Fibroblast of gingiva (primary cell): Measurements from ENCODE around the gene CTSA.

Experiments
- DNase-seq: peaks from one replicate; pipeline ENCODE4 v3.0.0-alpha.2; 2011; ENCODE audit warnings: low read depth

The CTSA gene

GRCh38 chr20:45890985-45891983 is at the start of gene CTSA, which contains the start of gene NEURL2:
Gene CTSA, plus strand, starts transcription at chr20:45891335. Its CDS starts 234 bp downstream, at chr20:45891569.
Gene NEURL2, minus strand, starts transcription at chr20:45891208. Its CDS starts 217 bp downstream, at chr20:45890991.
- peak; percentile 94 for DNase-seq

DNA sequence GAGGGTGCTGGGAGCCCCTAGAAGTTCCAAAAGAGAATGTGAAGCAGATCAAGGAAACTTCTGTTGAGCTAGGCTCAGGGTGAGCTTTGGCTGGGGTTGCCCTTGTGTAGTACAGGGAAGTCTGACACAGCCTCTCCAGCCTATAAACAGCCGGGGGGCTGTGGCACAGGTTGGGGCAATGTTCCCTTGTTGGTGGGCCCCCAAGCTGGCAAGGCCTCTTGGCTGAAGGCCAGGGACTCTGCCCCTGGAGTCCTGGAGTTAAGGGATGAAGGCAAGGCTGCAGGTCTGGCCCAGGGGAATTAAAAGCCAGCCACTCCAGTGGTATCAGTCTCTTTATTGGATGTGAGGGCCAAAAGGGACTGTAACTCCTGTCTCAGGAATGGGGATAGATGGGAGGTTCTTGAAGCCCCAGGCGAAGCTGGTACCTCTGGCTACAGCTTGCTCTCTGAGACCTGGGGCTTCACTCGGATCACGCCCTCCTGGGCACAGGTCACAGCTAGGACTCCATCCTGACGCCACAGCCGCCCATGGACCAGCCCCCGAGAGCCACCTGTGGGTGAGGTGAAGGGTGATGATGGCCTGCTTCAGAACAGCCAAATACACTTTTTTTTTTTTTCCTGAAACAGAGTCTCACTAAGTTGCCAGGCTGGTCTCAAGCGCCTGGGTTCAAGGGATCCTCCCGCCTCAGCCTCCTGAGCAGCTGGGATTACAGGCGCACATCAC is 49.6 kb upstream of the CTSA start:
- DNase-seq = no peak

DNA sequence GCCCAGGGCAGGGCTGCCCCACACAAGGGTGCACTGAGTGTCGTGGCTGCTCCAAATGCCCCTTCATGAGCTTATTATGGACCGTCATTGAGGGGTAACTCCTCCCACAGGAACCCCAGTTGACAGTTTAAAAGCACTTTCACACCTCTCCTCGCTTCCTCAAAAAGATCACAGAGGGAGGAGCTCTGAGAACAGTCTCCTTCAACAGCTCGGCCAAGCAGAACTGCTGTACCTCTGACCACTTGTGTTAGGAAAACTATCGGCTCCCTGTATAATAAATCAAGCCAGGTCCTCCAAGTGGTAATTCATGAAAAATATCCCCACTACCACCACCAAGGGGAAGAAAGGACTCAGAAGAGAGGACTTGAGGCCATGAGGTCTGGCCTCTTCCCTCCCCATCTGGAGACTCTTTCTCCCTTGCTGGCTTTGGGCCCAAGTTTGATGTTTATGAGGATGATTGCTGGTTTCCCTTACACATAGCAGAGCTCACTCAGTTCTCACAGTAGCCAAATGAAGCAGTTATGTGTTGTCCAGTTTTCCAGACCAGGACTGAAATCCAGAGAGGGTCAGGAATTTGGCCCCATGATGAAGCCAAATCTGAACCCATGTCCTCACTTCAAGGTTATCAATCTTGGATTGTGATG is 48.8 kb upstream of the CTSA start:
- DNase-seq = peak; percentile 69

DNA sequence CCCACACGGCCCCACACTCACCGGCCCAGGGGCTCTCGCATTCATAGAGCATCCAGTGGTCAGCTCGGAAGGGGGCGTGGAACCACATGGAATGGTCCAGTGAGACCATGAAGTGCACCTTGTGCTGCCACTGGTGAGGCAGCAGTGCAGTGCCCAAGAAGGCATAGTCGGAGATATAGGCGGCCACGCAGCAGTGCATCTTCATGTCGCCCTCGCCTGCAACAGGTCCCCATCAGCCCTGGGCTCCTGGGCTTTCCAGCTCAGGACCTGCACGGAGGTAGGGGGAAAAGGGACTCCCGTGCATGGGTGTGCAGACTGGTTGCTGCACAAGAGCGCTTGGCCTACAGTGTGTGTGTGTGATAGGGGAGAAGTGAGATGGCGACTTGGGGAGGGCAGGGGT is 47.6 kb upstream of the CTSA start:
- no peak for DNase-seq

GRCh38 chr20:45845452-45845851 is 45.7 kb upstream of the CTSA start:
- no peak for DNase-seq

- DNase-seq = no peak
Observed at GRCh38 chr20:45848421-45848820, 42.7 kb upstream of the CTSA start.

GRCh38 chr20:45848969-45849582 is 42.1 kb upstream of the CTSA start:
- no peak for DNase-seq

GRCh38 chr20:45850238-45850637 is 40.9 kb upstream of the CTSA start:
- no peak for DNase-seq

GRCh38 chr20:45850926-45851325 is 40.2 kb upstream of the CTSA start:
- no peak for DNase-seq

DNA sequence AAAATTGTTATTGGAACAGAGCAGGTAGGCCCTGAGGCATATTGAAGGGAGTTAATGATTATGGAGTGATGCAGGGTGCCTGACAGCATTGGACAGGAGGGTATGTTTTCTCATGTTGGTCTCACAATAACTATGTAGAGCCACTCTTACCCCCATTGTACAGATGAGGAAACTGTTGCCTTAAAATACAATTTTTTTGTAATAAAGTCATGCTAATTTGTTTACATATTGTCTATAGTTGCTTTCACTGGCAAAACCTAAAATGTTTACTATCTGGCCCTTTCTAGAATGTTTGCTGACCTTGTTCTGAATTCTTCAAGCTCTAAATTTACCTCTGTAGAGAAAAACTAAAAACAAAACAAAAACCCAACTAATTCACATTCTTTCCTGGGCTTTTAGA is 39.6 kb upstream of the CTSA start:
- DNase-seq = no peak

- no peak for DNase-seq
Observed at GRCh38 chr20:45852326-45852725, 38.8 kb upstream of the CTSA start.

DNA sequence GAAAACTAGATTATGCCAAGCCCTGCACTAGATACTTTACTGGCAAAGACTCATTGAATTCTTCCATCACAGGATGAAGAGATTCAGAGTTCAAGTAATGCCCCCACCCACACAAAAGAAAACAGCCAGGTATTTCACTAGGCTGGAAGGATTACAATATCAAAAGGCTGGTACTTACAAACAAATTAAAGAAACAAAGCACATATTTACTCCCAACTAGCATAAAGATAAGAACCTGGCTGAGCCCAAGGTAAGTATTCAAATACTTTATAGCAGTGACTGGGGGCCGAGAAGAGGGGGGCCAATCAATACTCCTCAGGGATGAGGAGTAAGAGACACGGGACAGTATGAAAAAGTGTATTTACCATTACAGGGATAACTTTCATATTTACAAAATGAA is 37.7 kb upstream of the CTSA start:
- no peak for DNase-seq

- peak; percentile 100 for DNase-seq
Observed at GRCh38 chr20:45857114-45857881, 33.8 kb upstream of the CTSA start, which contains the start of the genes ACOT8 and ZSWIM3. Gene ACOT8, minus strand, starts transcription at chr20:45857392. Its CDS starts 77 bp downstream, at chr20:45857315. Gene ZSWIM3, plus strand, starts transcription at chr20:45857614. Its CDS starts 212 bp downstream, at chr20:45857826.

DNA sequence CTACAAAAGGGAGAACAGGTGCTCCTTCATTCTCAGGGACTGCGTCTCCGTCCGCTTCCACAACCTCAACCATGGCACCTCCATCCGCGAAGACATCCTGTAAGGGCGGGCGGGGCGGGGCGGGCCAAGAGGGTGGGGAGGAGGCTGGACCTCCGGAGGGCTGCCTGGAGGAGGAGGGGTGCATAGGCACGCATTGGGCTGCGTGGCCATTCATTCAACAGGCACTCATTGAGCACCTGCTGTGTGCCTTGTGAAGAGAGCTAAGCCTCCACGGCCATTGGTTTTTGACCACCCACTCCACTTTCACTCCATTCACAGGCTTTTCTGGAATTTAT is 33.3 kb upstream of the CTSA start:
- no peak for DNase-seq

DNA sequence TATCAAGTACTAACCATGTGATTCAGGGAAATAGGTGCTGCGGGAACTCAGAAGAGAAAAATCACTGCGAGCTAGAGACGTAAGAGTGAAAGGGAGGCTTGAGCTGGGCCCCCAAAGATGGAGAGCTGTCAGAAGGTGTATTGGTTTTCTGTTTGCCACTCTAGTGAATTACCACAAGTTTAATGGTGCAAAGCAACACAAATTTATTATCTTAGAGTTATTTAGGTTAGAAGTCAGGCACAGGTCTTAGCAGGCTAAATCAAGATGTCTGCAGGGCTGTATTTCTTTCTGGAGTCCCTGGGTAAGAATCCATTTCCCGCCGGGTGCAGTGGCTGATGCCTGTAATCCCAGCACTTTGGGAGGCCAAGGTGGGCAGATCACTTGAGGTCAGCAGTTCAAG is 31.2 kb upstream of the CTSA start:
- DNase-seq = no peak

- DNase-seq = no peak
Observed at GRCh38 chr20:45860560-45861220, 30.4 kb upstream of the CTSA start.

DNA sequence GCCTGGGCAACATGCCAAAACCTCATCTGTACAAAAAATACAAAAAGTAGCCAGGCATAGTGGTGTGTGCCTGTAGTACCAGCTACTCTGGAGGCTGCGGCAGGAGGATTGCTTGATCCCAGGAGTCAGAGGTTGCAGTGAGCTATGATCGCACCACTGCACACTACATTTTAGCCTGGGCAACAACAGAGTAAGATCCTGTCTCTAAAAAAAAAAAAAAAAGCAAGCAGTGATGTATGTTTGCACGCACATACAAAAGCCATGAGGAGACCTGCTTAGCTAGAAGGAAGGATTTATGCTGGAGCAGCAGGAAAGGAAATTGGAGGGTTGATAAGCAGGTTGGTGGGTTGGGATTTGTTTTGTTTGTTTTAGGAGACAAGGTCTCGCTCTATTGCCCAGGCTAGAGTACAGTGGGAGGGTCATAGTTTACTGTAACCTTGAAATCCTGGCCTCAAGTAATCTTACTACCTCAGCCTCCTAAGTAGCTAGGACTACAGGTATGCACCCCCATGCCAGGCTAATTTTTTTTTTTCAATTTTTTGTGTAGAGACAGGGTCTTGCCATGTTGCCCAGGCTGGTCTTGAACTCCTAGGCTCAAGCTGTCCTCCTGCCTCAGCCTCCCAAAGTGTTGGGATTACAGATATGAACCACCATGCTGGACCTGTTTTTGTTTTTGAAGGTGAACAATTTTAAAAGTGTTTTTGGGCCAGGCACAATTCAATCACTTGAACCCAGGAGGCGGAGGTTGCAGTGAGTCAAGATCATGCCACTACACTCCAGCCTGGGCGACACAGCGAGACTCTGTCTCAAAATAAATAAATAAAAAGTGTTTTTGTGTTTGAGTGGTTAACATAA is 29.7 kb upstream of the CTSA start:
- DNase-seq = no peak

GRCh38 chr20:45863543-45864470 is 27.3 kb upstream of the CTSA start:
- no peak for DNase-seq

GRCh38 chr20:45866454-45866853 is 24.7 kb upstream of the CTSA start:
- no peak for DNase-seq
